Endothelial cell (in vitro differentiated cells): ENCODE results near the gene PRSS23. TPM values are rescaled to one million over a fixed set of nuclear protein-coding genes. Genes with fewer than 3 reads are reported as not detected.

Experiments used
- DNase-seq: peaks from one replicate; pipeline ENCODE4 v3.0.0; 2021; ENCODE audit warnings: low spot score
- H3K27ac Mint-ChIP-seq: one replicate; pipeline ENCODE4 v1.8.0; 2021; ENCODE audit warnings: mixed read lengths, inconsistent platforms; ENCODE audit not compliant: unreplicated experiment
- H3K27me3 Mint-ChIP-seq: one replicate; pipeline ENCODE4 v1.8.0; 2021; ENCODE audit warnings: mild to moderate bottlenecking, moderate library complexity, mixed read lengths, inconsistent platforms; ENCODE audit not compliant: unreplicated experiment
- H3K36me3 Mint-ChIP-seq: one replicate; pipeline ENCODE4 v1.8.0; 2021; ENCODE audit warnings: mild to moderate bottlenecking, low read depth, mixed read lengths, inconsistent platforms; ENCODE audit not compliant: unreplicated experiment
- H3K4me1 Mint-ChIP-seq: one replicate; pipeline ENCODE4 v1.8.0; 2021; ENCODE audit warnings: mild to moderate bottlenecking, mixed read lengths, inconsistent platforms; ENCODE audit not compliant: unreplicated experiment
- H3K4me3 Mint-ChIP-seq: one replicate; pipeline ENCODE4 v1.8.0; 2021; ENCODE audit warnings: mild to moderate bottlenecking, mixed read lengths, inconsistent platforms; ENCODE audit not compliant: unreplicated experiment
- H3K9me3 Mint-ChIP-seq: one replicate; pipeline ENCODE4 v1.8.0; 2021; ENCODE audit warnings: mixed read lengths, inconsistent platforms; ENCODE audit not compliant: unreplicated experiment
- CTCF ChIP-seq: fragments of 200-600 bp; sonication (generic); IDR thresholded peaks from one replicate; pipeline ENCODE4 v1.5.0; 2021; ENCODE audit warnings: antibody characterized with exemption; ENCODE audit not compliant: unreplicated experiment
- total RNA-seq: library from RNA; stranded (reverse); fragmentation: NEBNext Ultra II Directional; extraction: Animal tissue kit (Norgen Biotek cat#: 25700); gene quantifications from one replicate; pipeline ENCODE4 v1.2.1, GENCODE V29; 2021; ENCODE audit not compliant: unreplicated experiment

The PRSS23 gene
- total RNA-seq, 1 donor from 2014 or later, result 4.8 TPM

GRCh38 chr11:86782742-86783141 is 17.6 kb upstream of the PRSS23 start:
- TF ChIP-seq CTCF, result no peak
- no peaks in the 10 kb centered on the region for H3K9me3 Mint-ChIP-seq
- no peaks in the 10 kb centered on the region for H3K36me3 Mint-ChIP-seq
- no peak overlapping the region for H3K27ac Mint-ChIP-seq
- H3K4me3 Mint-ChIP-seq, result no peak overlapping the region
- no peaks in the 10 kb centered on the region for H3K4me1 Mint-ChIP-seq
- H3K27me3 Mint-ChIP-seq, result no peaks in the 10 kb centered on the region
- DNase-seq, result no peak

GRCh38 chr11:86783661-86784060 is 16.7 kb upstream of the PRSS23 start:
- H3K36me3 Mint-ChIP-seq, result no peaks in the 10 kb centered on the region
- DNase-seq, result no peak
- H3K4me3 Mint-ChIP-seq, result no peak overlapping the region
- H3K9me3 Mint-ChIP-seq, result no peaks in the 10 kb centered on the region
- no peaks in the 10 kb centered on the region for H3K4me1 Mint-ChIP-seq
- H3K27ac Mint-ChIP-seq, result no peak overlapping the region
- TF ChIP-seq CTCF, result no peak
- H3K27me3 Mint-ChIP-seq, result no peaks in the 10 kb centered on the region

GRCh38 chr11:86784241-86784681 is 16.1 kb upstream of the PRSS23 start:
- TF ChIP-seq CTCF, result no peak
- Mint-ChIP-seq H3K9me3 (no peaks in the 10 kb centered on the region), H3K4me3 (no peak overlapping the region), H3K36me3 (no peaks in the 10 kb centered on the region), H3K27me3 (no peaks in the 10 kb centered on the region), H3K27ac (no peak overlapping the region), H3K4me1 (no peaks in the 10 kb centered on the region)
- no peak for DNase-seq

- no peak overlapping the region for H3K27ac Mint-ChIP-seq
- no peaks in the 10 kb centered on the region for H3K4me1 Mint-ChIP-seq
- H3K4me3 Mint-ChIP-seq, result no peak overlapping the region
These were observed 14.8 kb upstream of the PRSS23 start for GRCh38 chr11:86785576-86785975.

GRCh38 chr11:86787018-86787536 is 13.3 kb upstream of the PRSS23 start:
- no peaks in the 10 kb centered on the region for H3K27me3 Mint-ChIP-seq
- H3K9me3 Mint-ChIP-seq, result no peaks in the 10 kb centered on the region
- no peak overlapping the region for H3K4me3 Mint-ChIP-seq
- no peak overlapping the region for H3K27ac Mint-ChIP-seq
- TF ChIP-seq CTCF, result no peak
- no peaks in the 10 kb centered on the region for H3K4me1 Mint-ChIP-seq
- H3K36me3 Mint-ChIP-seq, result no peaks in the 10 kb centered on the region
- no peak for DNase-seq

More at GRCh38 chr11:86785576-86785975, 14.8 kb upstream of the PRSS23 start:
- DNase-seq, result no peak
- no peaks in the 10 kb centered on the region for H3K36me3 Mint-ChIP-seq
- H3K27me3 Mint-ChIP-seq, result no peaks in the 10 kb centered on the region
- TF ChIP-seq CTCF, result no peak
- no peaks in the 10 kb centered on the region for H3K9me3 Mint-ChIP-seq
